ENCODE results near the gene PPBP.
"Not testable (repeated sequence)": the region's sequence is repeated elsewhere in the genome, so short reads cannot be mapped to it uniquely, and the experiment has no call there.

Gene PPBP

GRCh38 chr4:73991742-73992000 lies 3.7 kb upstream of the PPBP start:
- no peak for DNase-seq

- DNase-seq = no peak
Observed at GRCh38 chr4:73990988-73991741, 3.2 kb upstream of the PPBP start.

GRCh38 chr4:73989928-73990327 lies 1.9 kb upstream of the PPBP start:
- no peak for DNase-seq

GRCh38 chr4:73989031-73989430 lies 1.0 kb upstream of the PPBP start:
- no peak for DNase-seq

DNA sequence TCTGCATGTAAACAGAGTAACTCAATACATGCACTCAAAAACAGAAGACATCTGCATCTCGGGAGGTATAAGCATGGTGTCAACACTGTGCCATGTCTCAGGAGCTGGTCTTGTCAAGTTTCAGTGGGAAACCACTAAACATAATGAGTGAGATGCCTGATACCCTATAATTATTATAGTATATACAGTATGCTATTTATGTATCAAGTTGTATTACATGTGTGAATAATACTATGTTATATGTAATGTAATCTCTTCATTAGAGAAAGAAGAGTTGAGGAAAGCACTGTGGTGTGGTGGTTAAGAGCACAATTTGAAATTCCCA lies 2.5 kb downstream of the PPBP start:
- no peak for DNase-seq

GRCh38 chr4:73984736-73985527 lies 3.1 kb downstream of the PPBP start:
- DNase-seq = no peak

GRCh38 chr4:73981175-73981574 lies 6.8 kb downstream of the PPBP start:
- DNase-seq = not testable (repeated sequence)

- DNase-seq = no peak
Observed at GRCh38 chr4:73979407-73979957, 8.5 kb downstream of the PPBP start.

- DNase-seq = no peak
Observed at GRCh38 chr4:73978886-73979285, 9.1 kb downstream of the PPBP start.

GRCh38 chr4:73976716-73977115 lies 11.3 kb downstream of the PPBP start:
- DNase-seq = no peak

DNA sequence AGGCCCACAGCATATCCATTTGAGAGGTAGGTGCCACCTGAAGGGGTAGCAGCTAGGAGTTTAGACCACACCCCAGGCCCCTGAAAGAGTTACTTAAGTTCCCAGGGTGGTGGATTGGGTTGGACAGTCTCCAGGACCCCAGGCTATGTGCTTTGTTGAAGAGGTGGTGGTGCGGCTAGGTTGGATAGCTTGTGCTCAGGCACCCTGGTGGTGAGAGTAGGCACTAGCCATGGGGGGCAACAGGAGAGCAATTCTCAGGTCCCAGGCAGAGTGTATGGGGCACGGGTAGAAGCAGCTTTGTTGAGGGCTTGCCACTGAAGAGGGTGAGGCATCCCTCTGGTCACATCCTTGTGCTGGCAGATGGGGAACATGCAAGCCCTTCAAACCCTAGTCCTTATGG lies 11.8 kb downstream of the PPBP start:
- DNase-seq = no peak

DNA sequence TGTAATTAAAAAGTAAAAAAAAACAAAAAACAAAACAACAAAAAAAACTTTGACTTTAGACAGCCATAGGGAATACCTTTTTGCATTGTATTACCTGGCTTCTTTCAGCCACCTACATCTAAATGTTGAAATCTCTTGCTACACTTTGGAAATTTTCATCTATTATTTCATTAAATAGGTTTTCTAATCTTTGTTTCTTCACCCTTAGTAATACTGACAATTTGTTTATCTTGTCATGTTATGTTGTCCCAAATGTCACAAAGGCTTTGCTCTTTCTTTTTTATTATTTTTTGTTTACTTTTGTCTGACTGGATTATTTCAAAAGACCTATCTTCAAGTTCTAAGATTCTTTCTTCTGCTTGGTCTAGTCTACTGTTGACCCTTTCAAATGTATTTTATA lies 13.6 kb downstream of the PPBP start:
- no peak for DNase-seq

GRCh38 chr4:73970945-73971344 lies 17.0 kb downstream of the PPBP start:
- DNase-seq = no peak

DNA sequence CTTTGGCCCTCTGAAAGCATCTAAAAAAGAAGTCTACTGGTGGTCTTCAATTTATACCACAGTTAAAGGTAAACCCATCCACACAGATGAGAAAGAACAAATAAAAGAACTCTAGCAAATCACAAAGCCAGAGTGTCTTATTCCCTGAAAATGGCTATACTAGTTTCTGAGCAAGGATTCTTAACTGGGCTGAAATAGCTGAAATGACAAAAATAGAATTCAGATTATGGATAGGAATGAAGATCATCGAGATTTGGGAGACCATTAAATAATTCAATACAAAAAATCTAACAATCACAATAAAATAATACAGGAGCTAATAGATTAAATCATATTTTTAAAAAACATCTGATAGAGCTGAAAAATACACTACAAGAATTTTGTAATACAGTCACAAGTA lies 18.0 kb downstream of the PPBP start:
- DNase-seq = no peak

DNA sequence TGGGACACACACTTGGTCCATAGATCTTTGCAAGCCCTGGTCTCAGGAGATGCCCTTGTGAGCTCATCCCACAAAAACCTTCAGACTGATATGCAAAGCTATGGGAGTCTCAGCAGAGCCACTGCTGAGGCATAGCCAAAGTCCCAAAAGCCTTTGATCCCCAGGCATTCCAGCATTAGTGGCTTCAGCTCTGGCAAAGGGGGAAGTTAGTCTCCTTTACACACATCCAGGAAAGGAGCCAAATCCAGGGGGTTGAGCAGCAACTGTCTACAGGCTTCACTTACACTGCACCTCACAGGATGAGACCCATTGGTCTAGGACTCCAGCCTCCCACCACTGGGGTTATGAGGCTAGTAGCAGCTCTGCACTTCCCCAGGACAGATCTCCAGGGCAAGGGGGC lies 20.1 kb downstream of the PPBP start:
- DNase-seq = no peak

- DNase-seq = no peak
Observed at GRCh38 chr4:73964862-73965611, 23.0 kb downstream of the PPBP start.

DNA sequence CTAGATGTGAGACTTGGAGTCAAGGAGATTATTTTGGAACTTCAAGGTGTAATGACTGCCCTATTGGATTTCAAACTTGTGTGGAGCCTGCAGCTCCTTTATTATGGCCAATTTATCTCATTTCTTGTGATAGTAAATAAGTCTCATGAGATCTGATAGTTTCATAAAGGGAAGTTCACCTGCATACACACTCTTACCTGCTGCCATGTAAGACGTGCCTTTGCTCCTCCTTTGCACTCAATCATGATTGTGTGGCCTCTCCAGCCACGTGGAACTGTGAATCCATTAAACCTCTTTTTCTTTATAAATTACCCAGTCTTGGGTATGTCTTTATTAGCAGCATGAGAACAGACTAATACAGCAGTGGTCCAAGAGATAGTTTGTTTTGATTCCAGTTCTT lies 25.3 kb downstream of the PPBP start:
- DNase-seq = no peak

DNA sequence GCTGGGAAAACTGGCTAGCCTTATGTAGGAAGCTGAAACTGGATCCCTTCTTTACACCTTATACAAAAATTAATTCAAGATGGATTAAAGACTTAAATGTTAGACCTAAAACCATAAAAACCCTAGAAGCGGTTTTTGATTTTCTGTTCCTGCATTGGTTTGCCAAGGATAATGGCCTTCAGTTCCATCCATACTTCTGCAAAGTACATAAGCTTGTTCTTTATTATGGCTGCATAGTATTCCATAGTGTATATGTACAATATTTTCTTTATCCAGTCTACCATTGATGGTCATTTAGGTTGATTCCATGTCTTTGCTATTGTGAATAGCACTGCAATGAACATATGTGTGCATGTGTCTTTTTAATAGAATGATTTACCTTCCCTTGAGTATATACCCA lies 28.9 kb downstream of the PPBP start:
- not testable (repeated sequence) for DNase-seq

DNA sequence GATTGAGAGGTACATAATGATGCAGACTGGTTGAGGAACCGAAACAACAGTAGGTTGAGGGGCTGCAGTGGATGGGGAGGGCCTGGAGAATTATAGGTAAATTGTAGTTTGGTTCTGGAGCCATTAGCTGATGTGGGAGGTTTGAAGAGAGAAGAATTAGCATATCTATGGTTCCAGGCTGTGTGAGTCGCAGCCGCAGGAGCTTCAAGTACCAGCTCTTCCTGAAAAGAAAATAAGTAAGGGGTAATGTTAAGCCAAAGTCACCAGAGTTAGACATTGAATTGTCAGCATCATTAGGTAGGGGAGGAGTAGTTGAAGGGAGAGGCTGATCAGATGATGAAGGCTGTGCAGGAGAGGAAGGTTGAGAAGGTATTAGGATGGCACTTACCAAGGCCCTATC lies 35.6 kb downstream of the PPBP start:
- DNase-seq = no peak

GRCh38 chr4:73950376-73950920 lies 37.5 kb downstream of the PPBP start:
- not testable (repeated sequence) for DNase-seq

GRCh38 chr4:73948990-73949706 lies 38.8 kb downstream of the PPBP start:
- no peak for DNase-seq

GRCh38 chr4:73948291-73948690 lies 39.7 kb downstream of the PPBP start:
- DNase-seq = no peak
